GM19023 (cell line): ENCODE measurements around the gene TMEM98.
"Not testable (repeated sequence)": the region's sequence is repeated elsewhere in the genome, so short reads cannot be mapped to it uniquely, and the experiment has no call there.

Experiments used
- ATAC-seq: cut with Tn5 transposase; IDR thresholded peaks from one replicate; pipeline ENCODE4 v1.9.1; 2021; ENCODE audit warnings: mild to moderate bottlenecking, moderate library complexity; ENCODE audit not compliant: unreplicated experiment

The TMEM98 gene

GRCh38 chr17:32927724-32928585 is at the start of gene TMEM98:
TSS of gene TMEM98 (plus strand) at chr17:32928153. CDS start at chr17:32931529, 3,376 bp downstream.
- no peak for ATAC-seq

GRCh38 chr17:32878211-32878610 is 49.7 kb upstream of the TMEM98 start:
- ATAC-seq: no peak

- ATAC-seq: no peak
Observed at GRCh38 chr17:32879134-32879533, 48.8 kb upstream of the TMEM98 start.

- no peak for ATAC-seq
Observed at GRCh38 chr17:32880671-32881453, 47.1 kb upstream of the TMEM98 start.

- no peak for ATAC-seq
Observed at GRCh38 chr17:32882029-32882428, 45.9 kb upstream of the TMEM98 start.

- no peak for ATAC-seq
Observed at GRCh38 chr17:32882734-32883133, 45.2 kb upstream of the TMEM98 start.

GRCh38 chr17:32886951-32887350 is 41.0 kb upstream of the TMEM98 start:
- not testable (repeated sequence) for ATAC-seq

GRCh38 chr17:32887410-32887809 is 40.5 kb upstream of the TMEM98 start:
- ATAC-seq: not testable (repeated sequence)

GRCh38 chr17:32894245-32894644 is 33.7 kb upstream of the TMEM98 start:
- no peak for ATAC-seq

GRCh38 chr17:32896647-32897258 is 31.2 kb upstream of the TMEM98 start:
- ATAC-seq: no peak

- no peak for ATAC-seq
Observed at GRCh38 chr17:32899236-32900013, 28.5 kb upstream of the TMEM98 start.

- no peak for ATAC-seq
Observed at GRCh38 chr17:32901743-32902142, 26.2 kb upstream of the TMEM98 start.

GRCh38 chr17:32903774-32904673 is 23.9 kb upstream of the TMEM98 start:
- no peak for ATAC-seq

GRCh38 chr17:32904891-32905290 is 23.1 kb upstream of the TMEM98 start:
- no peak for ATAC-seq

- no peak for ATAC-seq
Observed at GRCh38 chr17:32907583-32907982, 20.4 kb upstream of the TMEM98 start.

- peak; percentile 73 for ATAC-seq
Observed at GRCh38 chr17:32909787-32910369, 18.1 kb upstream of the TMEM98 start.

GRCh38 chr17:32910769-32911168 is 17.2 kb upstream of the TMEM98 start:
- ATAC-seq: no peak

- ATAC-seq: no peak
Observed at GRCh38 chr17:32912218-32912897, 15.6 kb upstream of the TMEM98 start.

GRCh38 chr17:32913593-32913992 is 14.4 kb upstream of the TMEM98 start:
- no peak for ATAC-seq
